A673 (cell line): ENCODE measurements around the gene LRP1B.

ENCODE experiments used
- CTCF ChIP-seq: fragments of 300-800, 200-600 bp; sonication (generic); conservative IDR thresholded peaks from 2 replicates; pipeline ENCODE4 v1.5.1; 2017; ENCODE audit warnings: low read depth, mild to moderate bottlenecking, antibody characterized with exemption, low read length, moderate library complexity, mixed read lengths
- EZH2 ChIP-seq: fragments of 200-600 bp; sonication (generic); IDR thresholded peaks from 2 replicates; pipeline ENCODE4 v1.6.1; 2017; ENCODE audit warnings: borderline replicate concordance, low read depth, mild to moderate bottlenecking, mixed read lengths, antibody characterized with exemption, low read length; ENCODE audit not compliant: poor library complexity, severe bottlenecking

- no peak for TF ChIP-seq EZH2
- no peak for TF ChIP-seq CTCF
Measured at GRCh38 chr2:141264848-141265247, 866.0 kb downstream of the LRP1B start.
